Esophagus squamous epithelium (tissue), 5 donors: Measurements from ENCODE around the gene CACNG3. TPM values are rescaled to one million over a fixed set of nuclear protein-coding genes. Genes with fewer than 3 reads are reported as not detected.

ENCODE experiments used
- DNase-seq: peaks from one replicate; lab custom pipeline; 2025; lab: John Stamatoyannopoulos, UW
- H3K27ac ChIP-seq, 4 donors: fragments of 200-600 bp; sonication (generic); one replicate each; pipeline ENCODE4 v1.5.1; 2016 to 2019; ENCODE audit warnings: mild to moderate bottlenecking in 1 of 4
- H3K27me3 ChIP-seq, 4 donors: fragments of 200-600 bp; sonication (generic); 1 replicate in 3 of 4; 2 replicates in 1 of 4; pipeline versions ENCODE4 v1.5.1 to v1.6.0; 2017 to 2021; ENCODE audit warnings: antibody characterized with exemption in 1 of 4
- H3K36me3 ChIP-seq, 3 donors: fragments of 200-600 bp; sonication (generic); one replicate each; pipeline ENCODE4 v1.5.1; 2016 to 2019
- H3K4me1 ChIP-seq, 3 donors: fragments of 200-600 bp; sonication (generic); one replicate each; pipeline ENCODE4 v1.5.1; 2017 to 2019
- H3K4me3 ChIP-seq, 4 donors: fragments of 200-600 bp; sonication (generic); 1 replicate in 3 of 4; 2 replicates in 1 of 4; pipeline ENCODE4 v1.5.1; 2016 to 2019; ENCODE audit warnings: mild to moderate bottlenecking in 2 of 4, moderate library complexity in 1 of 4
- H3K9me3 ChIP-seq, 3 donors: fragments of 200-600 bp; sonication (generic); one replicate each; pipeline ENCODE4 v1.5.1; 2016 to 2019
- POLR2A ChIP-seq, 4 donors: fragments of 450-650 bp; IDR thresholded peaks; one replicate each; pipeline ENCODE4 v1.6.1; 2017; ENCODE audit warnings: antibody characterized with exemption in 4 of 4, mild to moderate bottlenecking in 4 of 4, moderate library complexity in 3 of 4
- WGBS, 2 donors: methylation state at CpG; one replicate each; pipeline ENCODE4 v1.1.5; 2018; 5-methylcytosine and 5-hydroxymethylcytosine counted together
- intact Hi-C: fragments of 100-400 bp; cut with DNase I; formaldehyde crosslinking; loops from one replicate; pipeline ENCODE4 v1.15.0; 2022
- total RNA-seq, 4 donors: library from RNA; depleted of rRNA; stranded (reverse); fragments of >200 nt; gene quantifications; one replicate each; pipeline ENCODE4 v1.1.0, GENCODE V29; 2016
- TF ChIP-seq, protein P1 (sequence below), 6 experiments: fragments of 450-650 bp in 4 of 6; fragments of 200-600 bp in 2 of 6; sonication (generic) in 2 of 6; IDR thresholded peaks; one replicate each; pipeline ENCODE4 v1.5.1; 2016 to 2019; ENCODE audit warnings: antibody characterized with exemption in 6 of 6, mild to moderate bottlenecking in 4 of 6, moderate library complexity in 4 of 6
- donor health status: DM: yes; HTN: yes; CAD: no.

Gene CACNG3
- total RNA-seq, 4 donors from 2014 or later, result not detected

DNA sequence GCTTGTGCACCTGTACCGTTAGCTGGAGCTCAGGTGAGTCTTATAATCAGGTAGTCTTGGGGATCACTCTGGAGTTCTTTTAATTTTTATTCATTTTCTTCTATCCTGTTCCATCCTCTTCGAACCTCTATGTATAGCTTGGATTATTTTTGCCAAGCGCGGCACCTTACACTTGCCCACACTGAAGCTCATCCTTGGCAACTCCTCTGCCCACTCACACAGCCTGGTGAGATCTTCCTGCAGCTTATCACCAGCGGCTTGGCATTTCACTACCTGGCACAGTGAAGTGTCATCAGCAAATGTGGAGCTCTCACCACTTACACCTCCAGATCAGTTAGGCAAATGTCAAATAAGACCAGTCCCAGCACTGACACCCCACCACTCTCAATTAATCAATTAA lies 116.7 kb downstream of the CACNG3 start:
- Histone ChIP-seq H3K36me3 (no peaks in the 10 kb centered on the region), H3K4me1 (no peaks in the 10 kb centered on the region), H3K4me3 (no peak overlapping the region), H3K27ac (no peak overlapping the region), H3K9me3 (peaks cover 0 to 11% (median 8%) of the 10 kb centered on the region in 3 donors), H3K27me3 (no peaks in the 10 kb centered on the region)
- intact Hi-C loops, result no loop called here
- TF ChIP-seq POLR2A (IDR thresholded peaks at IDR 0.05), result no peak
- TF ChIP-seq, protein P1, sequence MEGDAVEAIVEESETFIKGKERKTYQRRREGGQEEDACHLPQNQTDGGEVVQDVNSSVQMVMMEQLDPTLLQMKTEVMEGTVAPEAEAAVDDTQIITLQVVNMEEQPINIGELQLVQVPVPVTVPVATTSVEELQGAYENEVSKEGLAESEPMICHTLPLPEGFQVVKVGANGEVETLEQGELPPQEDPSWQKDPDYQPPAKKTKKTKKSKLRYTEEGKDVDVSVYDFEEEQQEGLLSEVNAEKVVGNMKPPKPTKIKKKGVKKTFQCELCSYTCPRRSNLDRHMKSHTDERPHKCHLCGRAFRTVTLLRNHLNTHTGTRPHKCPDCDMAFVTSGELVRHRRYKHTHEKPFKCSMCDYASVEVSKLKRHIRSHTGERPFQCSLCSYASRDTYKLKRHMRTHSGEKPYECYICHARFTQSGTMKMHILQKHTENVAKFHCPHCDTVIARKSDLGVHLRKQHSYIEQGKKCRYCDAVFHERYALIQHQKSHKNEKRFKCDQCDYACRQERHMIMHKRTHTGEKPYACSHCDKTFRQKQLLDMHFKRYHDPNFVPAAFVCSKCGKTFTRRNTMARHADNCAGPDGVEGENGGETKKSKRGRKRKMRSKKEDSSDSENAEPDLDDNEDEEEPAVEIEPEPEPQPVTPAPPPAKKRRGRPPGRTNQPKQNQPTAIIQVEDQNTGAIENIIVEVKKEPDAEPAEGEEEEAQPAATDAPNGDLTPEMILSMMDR (IDR thresholded peaks at IDR 0.05), result no peak
- DNase-seq, result no peak
- WGBS, 2 donors, result 68 to 75% methylated on average over 5 of the region's 5 CpGs

DNA sequence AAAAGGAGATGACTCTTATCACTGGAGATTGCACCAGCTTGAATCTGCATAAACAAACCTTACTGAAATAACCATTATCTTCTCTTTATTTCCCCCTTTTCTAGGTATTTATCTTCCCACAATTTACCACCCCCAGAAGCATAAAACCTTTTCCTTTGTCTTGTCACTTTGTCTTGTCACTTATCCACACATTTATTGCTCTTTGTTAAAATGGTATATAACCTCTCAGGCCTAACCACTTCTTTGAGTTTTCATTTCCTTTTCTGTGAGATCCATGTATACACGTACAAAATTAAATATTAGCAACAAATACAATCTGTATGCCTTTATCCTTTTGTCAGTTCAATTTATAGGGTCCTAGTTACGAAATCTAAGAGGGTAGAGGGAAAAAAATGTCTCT lies 122.9 kb downstream of the CACNG3 start:
- 8 to 10% methylated on average over 2 of the region's 2 CpGs for WGBS, 2 donors
- no peak for TF ChIP-seq POLR2A (IDR thresholded peaks at IDR 0.05)
- TF ChIP-seq, protein P1 (IDR thresholded peaks at IDR 0.05), result no peak
- H3K36me3 ChIP-seq, result no peaks in the 10 kb centered on the region

DNA sequence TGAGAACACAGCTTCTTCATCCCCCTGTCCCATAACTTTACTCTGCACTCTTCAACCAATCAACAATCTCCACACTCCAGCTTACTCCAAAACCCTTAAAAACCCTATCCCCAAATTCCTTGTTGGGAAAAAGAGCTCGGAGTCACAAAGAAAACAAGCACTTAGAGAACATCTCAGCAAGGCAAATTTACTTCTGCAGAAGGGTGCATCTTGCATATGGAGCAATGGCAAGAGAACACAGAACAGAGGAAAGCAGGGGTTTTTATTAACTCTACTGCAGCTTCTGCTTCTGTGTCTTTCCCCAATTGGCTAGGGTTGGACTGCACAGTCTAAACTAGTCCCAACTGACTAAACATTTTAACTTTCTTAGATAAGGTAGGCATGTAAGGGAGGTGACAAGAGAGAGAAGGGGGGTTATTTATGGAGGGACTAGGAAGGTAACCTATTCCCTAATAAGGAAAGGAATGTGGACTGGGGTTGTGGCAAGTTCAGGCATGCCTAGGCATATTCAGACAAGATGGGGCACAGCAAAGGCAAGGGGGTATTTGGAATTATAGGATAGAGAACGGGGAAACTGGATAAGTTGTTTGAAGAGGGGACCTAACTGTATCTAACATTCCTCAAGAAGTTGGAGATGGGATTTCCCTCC lies 125.5 kb downstream of the CACNG3 start:
- no peak for TF ChIP-seq POLR2A (IDR thresholded peaks at IDR 0.05)
- TF ChIP-seq, protein P1 (IDR thresholded peaks at IDR 0.05), result no peak
- Histone ChIP-seq H3K4me1 (no peaks in the 10 kb centered on the region), H3K27ac (no peak overlapping the region), H3K9me3 (peaks cover 0 to 51% (median 28%) of the 10 kb centered on the region in 3 donors), H3K4me3 (no peak overlapping the region), H3K36me3 (no peaks in the 10 kb centered on the region), H3K27me3 (no peaks in the 10 kb centered on the region)
- intact Hi-C loops, result no loop called here
- DNase-seq, result no peak
- WGBS, 2 donors, result 36 to 68% methylated on average over 2 of the region's 2 CpGs

More for the DNA sequence above, 122.9 kb downstream of the CACNG3 start:
- Histone ChIP-seq H3K27ac (no peak overlapping the region), H3K27me3 (no peaks in the 10 kb centered on the region), H3K4me1 (no peaks in the 10 kb centered on the region), H3K9me3 (peaks cover 0 to 51% (median 28%) of the 10 kb centered on the region in 3 donors), H3K4me3 (no peak overlapping the region)
- intact Hi-C loops, result no loop called here
- no peak for DNase-seq

DNA sequence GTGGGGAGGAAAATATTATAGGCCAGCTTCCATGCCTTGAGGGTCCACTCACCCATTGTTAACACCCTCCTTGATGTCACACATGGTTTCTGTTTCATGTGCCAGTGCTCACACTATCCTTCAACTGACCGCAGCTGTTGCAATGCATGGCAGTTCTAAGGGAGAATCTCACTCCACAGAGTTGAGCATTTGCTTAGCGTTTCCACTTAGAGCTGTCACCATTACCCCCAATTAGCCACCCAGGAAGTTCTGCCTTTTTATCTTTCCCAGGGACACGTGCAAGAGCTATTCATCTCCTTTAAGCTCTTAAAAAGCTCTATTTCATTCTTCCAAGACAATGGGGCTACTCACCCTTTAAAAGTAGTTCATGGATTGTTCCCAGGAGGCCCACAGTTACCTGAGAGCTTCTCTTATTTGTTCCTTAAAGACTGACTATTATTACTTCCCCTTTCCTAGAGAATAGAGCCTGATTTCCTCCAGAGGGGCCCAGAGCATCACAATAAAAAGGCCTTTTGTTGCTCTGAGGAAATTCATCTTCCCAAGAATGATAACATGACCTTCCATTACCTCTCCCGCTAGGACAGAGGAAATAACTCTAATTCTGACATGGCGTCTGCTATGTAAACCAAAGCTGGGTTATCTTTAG lies 126.8 kb downstream of the CACNG3 start:
- Histone ChIP-seq H3K4me3 (no peak overlapping the region), H3K27me3 (no peaks in the 10 kb centered on the region), H3K36me3 (no peaks in the 10 kb centered on the region), H3K27ac (no peak overlapping the region), H3K9me3 (peaks cover 0 to 39% (median 19%) of the 10 kb centered on the region in 3 donors), H3K4me1 (no peaks in the 10 kb centered on the region)
- intact Hi-C loops, result no loop called here
- TF ChIP-seq, protein P1 (IDR thresholded peaks at IDR 0.05), result no peak
- TF ChIP-seq POLR2A (IDR thresholded peaks at IDR 0.05), result no peak
- DNase-seq, result no peak
- WGBS, 2 donors, result 38 to 41% methylated on average over 5 of the region's 5 CpGs

DNA sequence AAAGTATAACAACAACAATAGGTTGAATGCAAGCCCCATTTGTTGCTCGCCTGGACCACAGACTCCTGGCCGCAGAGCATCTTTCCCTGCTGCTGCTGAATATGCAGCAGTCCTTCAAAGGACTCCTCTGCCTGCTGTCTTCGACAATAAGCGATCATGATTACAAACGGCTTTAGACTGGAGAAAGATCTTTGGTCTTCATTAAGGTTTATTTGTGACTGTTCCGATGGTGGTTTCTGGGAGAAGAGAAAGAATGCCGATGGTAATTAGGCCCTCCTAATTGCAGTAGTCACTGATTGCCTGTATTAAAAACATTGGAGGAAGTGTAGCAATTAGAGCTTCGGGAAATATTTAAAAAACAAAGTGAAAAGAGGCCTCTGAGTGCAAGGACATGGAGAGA lies 138.2 kb downstream of the CACNG3 start:
- H3K36me3 ChIP-seq, result no peaks in the 10 kb centered on the region
- WGBS, 2 donors, result 69 to 80% methylated on average over 7 to 8 of the region's 8 CpGs
- H3K27ac ChIP-seq, result no peak overlapping the region
- no peak for DNase-seq
- H3K27me3 ChIP-seq, result no peaks in the 10 kb centered on the region
- intact Hi-C loops, result no loop called here
- no peak overlapping the region for H3K4me3 ChIP-seq
- no peak for TF ChIP-seq POLR2A (IDR thresholded peaks at IDR 0.05)
- TF ChIP-seq, protein P1 (IDR thresholded peaks at IDR 0.05), result no peak
- H3K9me3 ChIP-seq, result no peaks in the 10 kb centered on the region
- no peaks in the 10 kb centered on the region for H3K4me1 ChIP-seq
